Upper lobe of right lung (tissue), 1 donor: Measurements from ENCODE around the gene FZR1. TPM values are rescaled to one million over a fixed set of nuclear protein-coding genes. Genes with fewer than 3 reads are reported as not detected.

Source experiments
- ATAC-seq: fragments of 200-7000 bp; cut with Tn5 transposase; one replicate; pipeline ENCODE4 v1.9.1; 2020; ENCODE audit warnings: mild to moderate bottlenecking, moderate library complexity
- DNase-seq: peaks from one replicate; pipeline ENCODE4 v3.0.0-alpha.2; 2020
- H3K27ac ChIP-seq: fragments of 200-600 bp; one replicate; pipeline ENCODE4 v1.8.0; 2022
- H3K27me3 ChIP-seq: fragments of 200-600 bp; one replicate; pipeline ENCODE4 v1.8.0; 2022; ENCODE audit warnings: mild to moderate bottlenecking
- H3K36me3 ChIP-seq: fragments of 200-600 bp; one replicate; pipeline ENCODE4 v1.8.0; 2022
- H3K4me1 ChIP-seq: fragments of 200-600 bp; one replicate; pipeline ENCODE4 v1.8.0; 2022
- H3K4me3 ChIP-seq: fragments of 200-600 bp; one replicate; pipeline ENCODE4 v1.8.0; 2022; ENCODE audit warnings: mild to moderate bottlenecking
- H3K9me3 ChIP-seq: fragments of 200-600 bp; one replicate; pipeline ENCODE4 v1.8.0; 2022
- intact Hi-C: fragments of 100-400 bp; cut with DNase I; formaldehyde crosslinking; loops from one replicate; pipeline ENCODE4 v1.11.0; 2022
- total RNA-seq: library from RNA; stranded (reverse); fragmentation: NEBNext Ultra II Directional; extraction: Animal tissue kit (Norgen Biotek cat#: 25700); gene quantifications from one replicate; pipeline ENCODE4 v1.2.1, GENCODE V29; 2021
- TF ChIP-seq, protein P1 (sequence below): fragments of 200-600 bp; IDR thresholded peaks from one replicate; pipeline ENCODE4 v1.8.0; 2022; ENCODE audit warnings: antibody characterized with exemption
- donor health status: DM: no; HTN: yes; CAD: no; lungs with severe emphysema.

FZR1 gene
- total RNA-seq, 1 donor from 2014 or later: 30.8 TPM

- TF ChIP-seq, protein P1, sequence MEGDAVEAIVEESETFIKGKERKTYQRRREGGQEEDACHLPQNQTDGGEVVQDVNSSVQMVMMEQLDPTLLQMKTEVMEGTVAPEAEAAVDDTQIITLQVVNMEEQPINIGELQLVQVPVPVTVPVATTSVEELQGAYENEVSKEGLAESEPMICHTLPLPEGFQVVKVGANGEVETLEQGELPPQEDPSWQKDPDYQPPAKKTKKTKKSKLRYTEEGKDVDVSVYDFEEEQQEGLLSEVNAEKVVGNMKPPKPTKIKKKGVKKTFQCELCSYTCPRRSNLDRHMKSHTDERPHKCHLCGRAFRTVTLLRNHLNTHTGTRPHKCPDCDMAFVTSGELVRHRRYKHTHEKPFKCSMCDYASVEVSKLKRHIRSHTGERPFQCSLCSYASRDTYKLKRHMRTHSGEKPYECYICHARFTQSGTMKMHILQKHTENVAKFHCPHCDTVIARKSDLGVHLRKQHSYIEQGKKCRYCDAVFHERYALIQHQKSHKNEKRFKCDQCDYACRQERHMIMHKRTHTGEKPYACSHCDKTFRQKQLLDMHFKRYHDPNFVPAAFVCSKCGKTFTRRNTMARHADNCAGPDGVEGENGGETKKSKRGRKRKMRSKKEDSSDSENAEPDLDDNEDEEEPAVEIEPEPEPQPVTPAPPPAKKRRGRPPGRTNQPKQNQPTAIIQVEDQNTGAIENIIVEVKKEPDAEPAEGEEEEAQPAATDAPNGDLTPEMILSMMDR: no peak
- no peak overlapping the region for H3K27ac ChIP-seq
- no peaks in the 10 kb centered on the region for H3K9me3 ChIP-seq
- no peaks in the 10 kb centered on the region for H3K4me1 ChIP-seq
- H3K27me3 ChIP-seq: no peaks in the 10 kb centered on the region
- H3K4me3 ChIP-seq: no peak overlapping the region
- ATAC-seq: no peak
- H3K36me3 ChIP-seq: no peaks in the 10 kb centered on the region
- intact Hi-C loops: no loop called here
- no peak for DNase-seq
Measured at GRCh38 chr19:3513229-3514140, 7.4 kb downstream of the FZR1 start.

GRCh38 chr19:3514930-3515329, 8.8 kb downstream of the FZR1 start:
- no peaks in the 10 kb centered on the region for H3K4me1 ChIP-seq
- ATAC-seq: no peak
- H3K9me3 ChIP-seq: no peaks in the 10 kb centered on the region
- intact Hi-C loops: no loop called here
- no peak overlapping the region for H3K4me3 ChIP-seq
- no peaks in the 10 kb centered on the region for H3K27me3 ChIP-seq
- TF ChIP-seq, protein P1: no peak
- DNase-seq: no peak
- peaks cover 10% of the 10 kb centered on the region for H3K36me3 ChIP-seq
- no peak overlapping the region for H3K27ac ChIP-seq

DNA sequence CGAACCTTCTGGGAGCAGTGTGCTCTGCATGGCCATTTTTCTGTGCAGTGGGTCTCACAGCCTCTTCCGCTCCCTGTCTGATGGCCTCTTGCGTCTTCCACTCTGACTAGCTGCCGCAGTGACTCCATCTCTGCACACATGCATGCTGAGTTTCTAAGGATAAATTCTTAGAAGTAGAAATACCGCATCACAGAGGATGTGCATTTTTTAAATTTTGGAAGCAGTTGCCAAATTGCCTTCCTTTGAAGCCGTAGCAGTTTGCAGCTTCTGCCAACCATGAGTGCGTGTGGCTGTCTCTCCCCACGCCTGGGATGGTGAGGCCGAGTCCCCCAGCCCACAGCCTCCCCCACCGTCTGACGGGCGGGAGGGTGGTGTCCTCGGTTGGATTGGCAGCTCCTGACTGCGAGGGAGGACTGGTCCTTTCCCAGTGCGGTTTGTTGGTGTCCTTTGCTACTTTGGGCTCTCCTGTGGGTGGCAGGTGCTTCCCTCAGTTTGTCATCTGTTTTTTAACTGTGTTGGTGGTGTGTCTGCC, 9.8 kb downstream of the FZR1 start:
- no peak for ATAC-seq
- H3K4me1 ChIP-seq: no peaks in the 10 kb centered on the region

GRCh38 chr19:3516675-3517207, 10.6 kb downstream of the FZR1 start:
- no peaks in the 10 kb centered on the region for H3K27me3 ChIP-seq
- H3K36me3 ChIP-seq: peaks cover 11% of the 10 kb centered on the region
- H3K4me3 ChIP-seq: no peak overlapping the region
- no peak overlapping the region for H3K27ac ChIP-seq
- ATAC-seq: no peak
- no peak for DNase-seq
- TF ChIP-seq, protein P1: no peak
- H3K4me1 ChIP-seq: no peaks in the 10 kb centered on the region
- intact Hi-C loops: no loop called here
- H3K9me3 ChIP-seq: no peaks in the 10 kb centered on the region

More for the DNA sequence above, 9.8 kb downstream of the FZR1 start:
- DNase-seq: no peak
- peaks cover 11% of the 10 kb centered on the region for H3K36me3 ChIP-seq
- no peak overlapping the region for H3K4me3 ChIP-seq
- TF ChIP-seq, protein P1: no peak
- intact Hi-C loops: no loop called here
- H3K27ac ChIP-seq: no peak overlapping the region
- H3K9me3 ChIP-seq: no peaks in the 10 kb centered on the region
- no peaks in the 10 kb centered on the region for H3K27me3 ChIP-seq

- peaks cover 11% of the 10 kb centered on the region for H3K36me3 ChIP-seq
- TF ChIP-seq, protein P1: no peak
- H3K27ac ChIP-seq: no peak overlapping the region
- no peaks in the 10 kb centered on the region for H3K27me3 ChIP-seq
- ATAC-seq (no peak), DNase-seq (no peak)
- no peak overlapping the region for H3K4me3 ChIP-seq
- intact Hi-C loops: no loop called here
- H3K9me3 ChIP-seq: no peaks in the 10 kb centered on the region
- H3K4me1 ChIP-seq: no peaks in the 10 kb centered on the region
Measured at GRCh38 chr19:3517638-3518037, 11.5 kb downstream of the FZR1 start.
